ENCODE results near the gene RCAN2.
"Not testable (repeated sequence)": the region's sequence is repeated elsewhere in the genome, so short reads cannot be mapped to it uniquely, and the experiment has no call there.

Gene RCAN2

GRCh38 chr6:46440141-46440540, 51.1 kb downstream of the RCAN2 start:
- peak; percentile 70 for DNase-seq (ENCODE audit: low spot score)

GRCh38 chr6:46438245-46438644, 53.0 kb downstream of the RCAN2 start:
- DNase-seq (ENCODE audit: low spot score), result no peak

GRCh38 chr6:46437671-46438221, 53.5 kb downstream of the RCAN2 start:
- DNase-seq (ENCODE audit: low spot score), result peak; percentile 69

GRCh38 chr6:46422619-46423018, 68.6 kb downstream of the RCAN2 start:
- DNase-seq (ENCODE audit: low spot score), result no peak

- no peak for DNase-seq (ENCODE audit: low spot score)
Measured at GRCh38 chr6:46421939-46422338, 69.3 kb downstream of the RCAN2 start.

GRCh38 chr6:46420921-46421638, 70.2 kb downstream of the RCAN2 start:
- no peak for DNase-seq (ENCODE audit: low spot score)

GRCh38 chr6:46419576-46420002, 71.7 kb downstream of the RCAN2 start:
- DNase-seq (ENCODE audit: low spot score), result peak; percentile 63

- DNase-seq (ENCODE audit: low spot score), result no peak
Measured at GRCh38 chr6:46414398-46414797, 76.9 kb downstream of the RCAN2 start.

- no peak for DNase-seq (ENCODE audit: low spot score)
Measured at GRCh38 chr6:46412662-46413061, 78.6 kb downstream of the RCAN2 start.

- peak; percentile 4 for DNase-seq (ENCODE audit: low spot score)
Measured at GRCh38 chr6:46411456-46412197, 79.6 kb downstream of the RCAN2 start.

GRCh38 chr6:46410334-46410953, 80.8 kb downstream of the RCAN2 start:
- DNase-seq (ENCODE audit: low spot score), result peak; percentile 60

- peak; percentile 42 for DNase-seq (ENCODE audit: low spot score)
Measured at GRCh38 chr6:46407776-46408530, 83.3 kb downstream of the RCAN2 start.

- no peak for DNase-seq (ENCODE audit: low spot score)
Measured at GRCh38 chr6:46407246-46407645, 84.0 kb downstream of the RCAN2 start.

- DNase-seq (ENCODE audit: low spot score), result not testable (repeated sequence)
Measured at GRCh38 chr6:46405620-46406180, 85.5 kb downstream of the RCAN2 start.

- DNase-seq (ENCODE audit: low spot score), result no peak
Measured at GRCh38 chr6:46400898-46401297, 90.4 kb downstream of the RCAN2 start.

GRCh38 chr6:46395530-46395929, 95.7 kb downstream of the RCAN2 start:
- DNase-seq (ENCODE audit: low spot score), result no peak

GRCh38 chr6:46393940-46394337, 97.3 kb downstream of the RCAN2 start:
- no peak for DNase-seq (ENCODE audit: low spot score)

GRCh38 chr6:46393161-46393939, 97.9 kb downstream of the RCAN2 start:
- DNase-seq (ENCODE audit: low spot score), result no peak

GRCh38 chr6:46392294-46392693, 99.0 kb downstream of the RCAN2 start:
- no peak for DNase-seq (ENCODE audit: low spot score)

GRCh38 chr6:46390153-46390876, 100.9 kb downstream of the RCAN2 start:
- DNase-seq (ENCODE audit: low spot score), result no peak
